ENCODE data around the gene TCF4.

The TCF4 gene

GRCh38 chr18:55362303-55362702 lies 225.7 kb downstream of the TCF4 start:
- no peak for DNase-seq (ENCODE audit: low read depth)
- TF ChIP-seq CTCF (conservative IDR thresholded peaks at IDR 0.05; ENCODE audit: low read depth, low read length), result no peak
- H3K4me3 ChIP-seq (ENCODE audit: low read length), result no peak overlapping the region

GRCh38 chr18:55361492-55362250 lies 226.3 kb downstream of the TCF4 start:
- DNase-seq (ENCODE audit: low read depth), result no peak
- no peak overlapping the region for H3K4me3 ChIP-seq (ENCODE audit: low read length)
- no peak for TF ChIP-seq CTCF (conservative IDR thresholded peaks at IDR 0.05; ENCODE audit: low read depth, low read length)

GRCh38 chr18:55360061-55360460 lies 227.9 kb downstream of the TCF4 start:
- no peak overlapping the region for H3K4me3 ChIP-seq (ENCODE audit: low read length)
- TF ChIP-seq CTCF (conservative IDR thresholded peaks at IDR 0.05; ENCODE audit: low read depth, low read length), result no peak
- DNase-seq (ENCODE audit: low read depth), result no peak

GRCh38 chr18:55356815-55357214 lies 231.2 kb downstream of the TCF4 start:
- no peak for TF ChIP-seq CTCF (conservative IDR thresholded peaks at IDR 0.05; ENCODE audit: low read depth, low read length)
- DNase-seq (ENCODE audit: low read depth), result no peak
- no peak overlapping the region for H3K4me3 ChIP-seq (ENCODE audit: low read length)

- no peak for TF ChIP-seq CTCF (conservative IDR thresholded peaks at IDR 0.05; ENCODE audit: low read depth, low read length)
- no peak for DNase-seq (ENCODE audit: low read depth)
- H3K4me3 ChIP-seq (ENCODE audit: low read length), result no peak overlapping the region
Observed at GRCh38 chr18:55355223-55355622, 232.8 kb downstream of the TCF4 start.

- no peak for TF ChIP-seq CTCF (conservative IDR thresholded peaks at IDR 0.05; ENCODE audit: low read depth, low read length)
- DNase-seq (ENCODE audit: low read depth), result peak; percentile 74
- no peak overlapping the region for H3K4me3 ChIP-seq (ENCODE audit: low read length)
Observed at GRCh38 chr18:55354795-55355194, 233.2 kb downstream of the TCF4 start.

GRCh38 chr18:55353806-55354205 lies 234.2 kb downstream of the TCF4 start:
- H3K4me3 ChIP-seq (ENCODE audit: low read length), result no peak overlapping the region
- DNase-seq (ENCODE audit: low read depth), result no peak
- no peak for TF ChIP-seq CTCF (conservative IDR thresholded peaks at IDR 0.05; ENCODE audit: low read depth, low read length)
